Measurements from ENCODE around the gene ATP13A3. TPM values are rescaled to one million over a fixed set of nuclear protein-coding genes. Genes with fewer than 3 reads are reported as not detected.
A peak's percentile ranks its signal among the peaks of the same experiment; 100 is the strongest.

Gene ATP13A3
- polyA plus RNA-seq, 10 donors: 20.6 to 35.8 (median 28.6) TPM

DNA sequence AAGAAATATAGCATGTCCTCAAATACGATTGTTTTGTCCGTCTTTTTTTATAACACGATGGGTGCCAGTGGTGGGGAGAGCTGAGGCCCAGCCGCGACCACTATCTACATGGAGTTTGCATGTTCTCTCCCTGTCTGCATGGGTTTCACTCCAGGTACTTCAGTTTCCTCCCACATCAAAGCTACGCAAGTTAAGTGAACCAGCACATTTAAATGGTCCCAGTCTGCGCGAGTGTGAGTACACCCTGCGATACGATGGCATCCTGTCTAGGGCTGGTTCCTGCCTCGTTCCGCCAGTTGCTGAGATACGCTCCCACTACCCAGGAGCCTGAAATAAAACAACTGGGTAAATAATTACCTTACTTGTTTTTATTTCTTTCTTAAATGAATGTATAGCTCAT, 40.6 kb downstream of the ATP13A3 start:
- DNase-seq: no peak

GRCh38 chr3:194443901-194444300, 42.9 kb downstream of the ATP13A3 start:
- DNase-seq: peak; percentile 6 to 9 (median 7)

DNA sequence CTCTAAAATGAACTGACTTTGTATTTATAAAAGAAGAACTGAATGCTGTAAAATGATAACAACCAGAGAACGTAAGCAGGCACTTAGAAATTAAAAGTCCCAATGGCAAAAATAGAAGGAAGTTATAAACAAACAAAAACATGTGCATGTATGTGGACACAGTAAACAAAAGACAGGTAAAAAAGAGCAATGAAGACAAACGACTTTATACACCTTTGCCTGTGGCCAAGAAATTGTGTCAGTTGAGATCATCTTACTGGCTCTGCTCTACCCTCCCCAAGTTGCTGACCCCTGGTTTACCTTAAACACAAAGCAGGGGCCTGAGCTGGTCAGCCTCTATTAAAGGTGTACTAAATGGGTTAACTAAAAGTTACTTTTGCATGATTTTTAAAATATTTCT, 46.0 kb downstream of the ATP13A3 start:
- no peak for DNase-seq

GRCh38 chr3:194439881-194440550, 46.8 kb downstream of the ATP13A3 start:
- DNase-seq: no peak

GRCh38 chr3:194434503-194434902, 52.3 kb downstream of the ATP13A3 start:
- DNase-seq: no peak

GRCh38 chr3:194431554-194431953, 55.2 kb downstream of the ATP13A3 start:
- DNase-seq: no peak

GRCh38 chr3:194425399-194425798, 61.4 kb downstream of the ATP13A3 start:
- no peak for DNase-seq

- no peak for DNase-seq
These were observed 61.8 kb downstream of the ATP13A3 start for GRCh38 chr3:194424953-194425352.

- DNase-seq: no peak
These were observed 62.4 kb downstream of the ATP13A3 start for GRCh38 chr3:194424373-194424772.

DNA sequence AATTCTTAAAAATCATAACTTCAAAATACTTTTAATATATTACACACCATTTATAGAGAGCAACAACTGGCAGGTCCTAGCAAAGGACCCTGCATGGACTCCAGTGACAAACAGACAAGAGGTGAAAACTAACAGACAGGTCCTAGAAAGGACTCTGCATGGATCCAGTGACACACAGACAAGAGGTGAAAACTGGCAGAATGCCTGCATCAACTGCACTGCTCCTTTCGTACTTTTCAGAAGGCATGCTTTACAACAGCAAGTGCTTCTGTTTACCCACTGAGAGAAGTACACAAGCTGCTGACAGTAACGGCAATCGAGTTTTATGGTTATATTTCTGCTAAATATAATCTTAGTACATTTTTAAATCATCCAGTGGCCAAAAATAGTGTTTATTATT, 63.5 kb downstream of the ATP13A3 start:
- no peak for DNase-seq

DNA sequence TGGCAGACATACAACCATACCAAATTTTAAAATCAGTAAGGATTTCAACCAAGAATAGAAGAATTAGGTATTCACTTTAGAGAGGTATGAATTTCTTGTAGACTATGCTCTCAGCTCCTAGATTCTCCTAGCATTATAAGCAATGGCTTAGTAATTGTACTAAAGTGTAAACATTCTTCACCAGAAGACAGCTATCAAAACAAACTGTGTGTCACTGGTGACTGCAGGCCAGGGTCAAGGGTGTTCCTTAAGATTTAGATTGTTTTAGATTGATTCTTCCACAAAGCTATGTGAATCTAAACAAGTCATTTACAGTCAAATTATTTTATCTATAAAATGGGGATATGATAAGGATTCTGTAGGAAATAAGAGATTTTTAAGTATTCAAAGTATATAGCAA, 64.6 kb downstream of the ATP13A3 start:
- DNase-seq: no peak

- no peak for DNase-seq
These were observed 68.1 kb downstream of the ATP13A3 start for GRCh38 chr3:194418671-194419070.

DNA sequence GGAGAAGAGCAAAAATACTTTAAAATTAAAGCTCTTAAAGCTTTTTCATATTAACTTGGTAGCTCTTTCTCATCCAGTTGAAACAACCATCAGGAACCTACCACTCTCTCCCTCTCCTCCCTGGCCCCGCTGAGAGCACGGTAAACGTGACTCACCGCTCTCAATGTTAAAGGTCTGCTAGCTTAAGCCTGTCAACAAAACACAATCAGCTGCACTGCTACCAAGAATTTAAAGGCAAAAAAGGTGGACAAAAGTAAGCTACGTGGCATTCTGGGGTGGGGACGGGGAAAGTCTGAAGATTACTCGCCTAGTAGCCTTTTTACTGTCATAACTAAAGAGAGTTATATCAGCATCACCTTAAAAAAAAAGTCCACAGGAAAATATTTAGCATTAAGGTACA, 79.4 kb downstream of the ATP13A3 start:
- DNase-seq: no peak

- no peak for DNase-seq
These were observed 81.0 kb downstream of the ATP13A3 start for GRCh38 chr3:194405766-194406165.

DNA sequence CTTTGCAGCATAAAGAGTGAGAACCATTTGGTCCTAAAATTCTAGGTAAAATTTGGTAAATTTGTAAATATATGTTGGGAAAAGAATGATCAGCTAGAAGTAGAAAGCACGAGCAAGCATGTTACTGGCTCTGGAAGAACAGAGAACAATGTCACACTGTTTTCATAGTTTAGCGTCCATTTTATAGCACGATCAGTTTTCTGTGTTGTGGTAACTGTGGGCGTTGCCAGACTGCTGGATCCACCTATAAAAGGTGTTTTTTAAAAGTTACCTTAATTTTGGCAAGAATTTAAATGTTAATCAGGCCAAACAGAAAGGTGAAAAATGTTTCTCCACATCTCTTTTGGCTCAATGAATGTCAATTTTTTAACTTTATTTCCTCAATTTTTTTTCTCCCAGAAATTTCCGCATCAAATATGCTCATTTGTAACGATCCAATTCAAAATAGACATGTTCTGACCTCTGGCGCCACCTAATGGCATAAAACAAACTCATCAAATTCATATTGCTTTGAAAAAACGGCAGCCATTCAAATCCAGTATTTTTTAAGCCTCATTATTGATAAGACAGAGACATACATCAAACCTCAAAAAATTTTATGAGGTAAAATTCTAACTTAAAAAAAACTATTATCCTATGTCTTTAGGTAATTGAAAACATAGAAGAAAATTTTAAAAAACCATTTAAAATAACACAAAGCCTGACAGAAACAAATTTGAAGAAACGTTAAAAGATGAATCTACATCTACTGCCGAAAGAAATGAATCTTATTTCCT, 82.2 kb downstream of the ATP13A3 start:
- DNase-seq: peak; percentile 58 to 82 (median 75)

GRCh38 chr3:194401868-194402329, 84.9 kb downstream of the ATP13A3 start:
- no peak for DNase-seq

GRCh38 chr3:194401346-194401745, 85.5 kb downstream of the ATP13A3 start:
- no peak for DNase-seq

GRCh38 chr3:194399874-194400411, 86.9 kb downstream of the ATP13A3 start:
- DNase-seq: no peak

- DNase-seq: no peak
These were observed 87.6 kb downstream of the ATP13A3 start, which contains the start of gene GP5 for GRCh38 chr3:194399166-194399565. Gene GP5 (minus strand): TSS chr3:194399266. CDS start chr3:194398282, 984 bp downstream.

- peak in 1 of 3 donors; percentile 65 for DNase-seq
These were observed 89.0 kb downstream of the ATP13A3 start for GRCh38 chr3:194397757-194398312.

DNA sequence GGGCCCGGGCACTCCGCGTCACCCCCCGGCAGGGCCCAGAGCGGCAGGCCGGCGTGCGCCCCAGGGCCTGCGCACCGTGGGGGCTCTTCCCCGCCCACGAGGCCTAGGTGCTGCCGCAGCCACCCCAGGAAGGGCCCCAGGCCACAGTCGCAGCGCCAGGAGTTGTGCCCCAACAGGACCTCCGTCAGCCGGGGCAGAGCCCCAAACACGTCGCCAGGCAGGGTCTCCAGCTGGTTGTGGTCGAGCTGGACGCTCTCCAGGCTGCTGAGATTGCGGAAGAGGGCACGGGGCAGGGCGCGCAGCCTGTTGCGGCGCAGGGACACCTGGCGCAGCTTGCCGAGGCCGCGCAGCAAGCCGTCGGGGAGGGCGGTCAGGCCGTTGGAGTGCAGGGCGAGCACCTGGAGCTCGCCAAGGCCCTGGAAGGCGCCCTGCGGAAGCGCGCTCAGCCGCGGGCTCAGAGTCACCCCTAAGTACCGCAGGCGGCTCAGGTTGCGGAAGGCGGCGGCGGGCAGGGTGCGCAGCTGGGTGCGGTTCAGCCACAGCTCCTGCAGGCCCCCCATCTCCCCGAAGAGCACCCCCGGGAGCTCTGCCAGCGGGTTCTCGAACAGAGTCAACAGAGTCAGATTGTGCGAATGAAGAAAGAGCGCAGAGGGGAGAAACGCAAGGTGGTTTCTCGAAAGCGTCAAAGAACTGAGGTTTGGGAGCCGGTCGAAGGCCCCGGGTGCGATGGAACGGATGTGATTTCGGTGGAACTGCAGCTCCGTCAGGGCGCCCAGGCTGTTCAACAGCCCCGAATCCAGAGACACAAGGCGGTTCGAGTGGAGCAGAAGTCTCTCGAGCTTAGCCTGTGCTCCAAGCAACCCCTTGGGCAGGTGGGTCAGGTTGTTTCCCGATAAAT, 89.7 kb downstream of the ATP13A3 start:
- peak in 1 of 3 donors; percentile 70 for DNase-seq

DNA sequence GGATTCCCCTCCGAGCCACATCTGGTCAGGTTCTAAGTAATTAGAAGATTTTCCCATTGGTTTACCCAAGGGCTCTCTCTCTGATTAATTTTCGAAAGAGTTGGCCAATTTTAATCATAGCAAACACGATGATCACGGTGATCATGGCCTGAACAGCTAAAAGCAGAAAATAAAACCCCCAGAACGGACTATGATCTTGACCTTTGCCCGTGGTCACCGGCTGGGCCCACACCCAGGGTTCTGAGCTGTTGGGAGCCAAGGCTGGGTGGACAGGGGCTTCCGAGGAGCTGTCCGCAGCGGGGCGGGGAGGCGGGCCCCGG, 90.3 kb downstream of the ATP13A3 start:
- no peak for DNase-seq

All from muscle of back (tissue), 11 donors.